NB4 (cell line): ENCODE measurements around the gene DAAM1.

ENCODE experiments used
- DNase-seq: peaks from one replicate; pipeline ENCODE4 v3.0.0; 2010; ENCODE audit warnings: low read depth
- H3K4me3 ChIP-seq: one replicate; pipeline ENCODE4 v1.5.1; 2011; ENCODE audit warnings: mild to moderate bottlenecking, low read depth, low read length, moderate library complexity
- MYC ChIP-seq: IDR thresholded peaks from 2 replicates; pipeline ENCODE4 v1.6.1; 2011; ENCODE audit warnings: low read depth, low read length
- POLR2A ChIP-seq: IDR thresholded peaks from 2 replicates; pipeline ENCODE4 v1.6.1; 2011; ENCODE audit warnings: mild to moderate bottlenecking; ENCODE audit not compliant: insufficient read length; ENCODE audit errors: extremely low read depth
- TF ChIP-seq, protein P1 (sequence below): IDR thresholded peaks from one replicate; pipeline ENCODE4 v1.5.1; 2012; ENCODE audit warnings: low read depth, low read length
- TF ChIP-seq, protein P2 (sequence below): IDR thresholded peaks from 2 replicates; pipeline ENCODE4 v1.6.1; 2011; ENCODE audit warnings: low read depth, low read length

DAAM1 gene

GRCh38 chr14:59267046-59267445 lies 78.6 kb downstream of the DAAM1 start:
- no peak for TF ChIP-seq MYC
- TF ChIP-seq, protein P1, sequence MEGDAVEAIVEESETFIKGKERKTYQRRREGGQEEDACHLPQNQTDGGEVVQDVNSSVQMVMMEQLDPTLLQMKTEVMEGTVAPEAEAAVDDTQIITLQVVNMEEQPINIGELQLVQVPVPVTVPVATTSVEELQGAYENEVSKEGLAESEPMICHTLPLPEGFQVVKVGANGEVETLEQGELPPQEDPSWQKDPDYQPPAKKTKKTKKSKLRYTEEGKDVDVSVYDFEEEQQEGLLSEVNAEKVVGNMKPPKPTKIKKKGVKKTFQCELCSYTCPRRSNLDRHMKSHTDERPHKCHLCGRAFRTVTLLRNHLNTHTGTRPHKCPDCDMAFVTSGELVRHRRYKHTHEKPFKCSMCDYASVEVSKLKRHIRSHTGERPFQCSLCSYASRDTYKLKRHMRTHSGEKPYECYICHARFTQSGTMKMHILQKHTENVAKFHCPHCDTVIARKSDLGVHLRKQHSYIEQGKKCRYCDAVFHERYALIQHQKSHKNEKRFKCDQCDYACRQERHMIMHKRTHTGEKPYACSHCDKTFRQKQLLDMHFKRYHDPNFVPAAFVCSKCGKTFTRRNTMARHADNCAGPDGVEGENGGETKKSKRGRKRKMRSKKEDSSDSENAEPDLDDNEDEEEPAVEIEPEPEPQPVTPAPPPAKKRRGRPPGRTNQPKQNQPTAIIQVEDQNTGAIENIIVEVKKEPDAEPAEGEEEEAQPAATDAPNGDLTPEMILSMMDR, result no peak
- no peak for TF ChIP-seq POLR2A
- TF ChIP-seq, protein P2, sequence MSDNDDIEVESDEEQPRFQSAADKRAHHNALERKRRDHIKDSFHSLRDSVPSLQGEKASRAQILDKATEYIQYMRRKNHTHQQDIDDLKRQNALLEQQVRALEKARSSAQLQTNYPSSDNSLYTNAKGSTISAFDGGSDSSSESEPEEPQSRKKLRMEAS, result no peak
- H3K4me3 ChIP-seq, result no peak overlapping the region
- DNase-seq, result no peak

DNA sequence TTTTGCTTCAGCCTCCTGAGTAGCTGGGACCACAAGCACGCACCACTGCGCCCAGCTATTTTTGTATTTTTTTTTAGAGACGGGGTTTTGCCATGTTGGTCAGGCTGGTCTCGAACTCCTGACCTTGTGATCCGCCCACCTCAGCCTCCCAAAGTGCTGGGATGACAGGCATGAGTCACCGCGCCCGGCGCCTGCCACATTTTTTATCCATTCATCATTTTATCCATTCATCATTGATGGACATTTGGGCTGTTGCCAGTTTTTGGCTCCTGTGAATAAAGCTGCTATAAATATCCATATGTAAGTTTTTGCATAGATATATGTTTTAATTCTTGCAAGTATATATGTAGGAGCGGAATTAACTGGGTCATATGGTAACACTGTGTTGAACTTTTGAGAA lies 79.5 kb downstream of the DAAM1 start:
- H3K4me3 ChIP-seq, result no peak overlapping the region
- TF ChIP-seq MYC (no peak), POLR2A (no peak)
- TF ChIP-seq, protein P1, result no peak
- TF ChIP-seq, protein P2, result no peak
- no peak for DNase-seq

DNA sequence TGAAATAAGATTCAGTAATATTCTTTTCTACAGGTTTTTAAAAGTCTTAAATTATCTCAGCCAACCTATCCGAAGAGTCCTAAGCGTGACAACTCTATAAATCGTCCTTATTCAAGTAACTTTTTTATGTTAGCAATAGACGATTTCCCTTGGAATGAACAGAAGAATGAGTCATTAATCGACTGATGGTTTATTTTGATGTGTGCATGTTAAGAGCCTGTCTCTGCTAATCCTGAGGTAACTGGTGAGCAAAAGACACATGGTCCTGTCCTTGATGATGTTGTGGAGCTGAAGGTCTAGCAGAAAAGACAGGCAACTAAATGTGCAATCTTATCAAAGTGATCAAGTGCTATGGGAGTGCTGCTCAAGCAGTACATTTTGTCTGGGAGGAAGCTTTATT lies 80.4 kb downstream of the DAAM1 start:
- no peak for DNase-seq
- TF ChIP-seq, protein P2, result no peak
- TF ChIP-seq POLR2A (no peak), MYC (no peak)
- TF ChIP-seq, protein P1, result no peak
- H3K4me3 ChIP-seq, result no peak overlapping the region

- H3K4me3 ChIP-seq, result no peak overlapping the region
- TF ChIP-seq MYC (no peak), POLR2A (no peak)
- no peak for DNase-seq
Measured at GRCh38 chr14:59269466-59269865, 81.0 kb downstream of the DAAM1 start.

- DNase-seq, result no peak
- no peak overlapping the region for H3K4me3 ChIP-seq
- TF ChIP-seq, protein P2, result no peak
- TF ChIP-seq POLR2A (no peak), MYC (no peak)
- TF ChIP-seq, protein P1, result no peak
Measured at GRCh38 chr14:59271256-59271655, 82.8 kb downstream of the DAAM1 start.

DNA sequence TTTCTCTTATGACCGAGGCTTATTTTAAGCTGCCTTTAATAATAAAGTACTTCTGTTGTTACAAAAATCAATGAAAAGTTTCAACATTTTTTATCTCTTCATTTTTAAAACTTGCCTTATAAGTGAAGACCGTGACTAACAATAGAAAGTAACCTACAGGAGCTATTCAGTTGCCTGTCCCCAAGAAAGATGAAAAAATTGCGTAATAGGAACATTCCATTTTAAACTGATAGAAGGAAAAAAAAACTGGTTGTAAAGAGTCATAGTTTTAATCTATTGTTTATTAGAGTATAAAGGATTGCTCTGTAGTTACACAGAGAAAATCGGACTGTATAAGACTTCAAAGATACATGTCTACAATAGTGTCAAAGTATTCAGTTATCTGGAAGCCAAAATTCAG lies 83.3 kb downstream of the DAAM1 start:
- DNase-seq, result no peak
- H3K4me3 ChIP-seq, result no peak overlapping the region
- no peak for TF ChIP-seq MYC
- no peak for TF ChIP-seq POLR2A
- TF ChIP-seq, protein P1, result no peak
